Right kidney (tissue), 1 donor: ENCODE measurements around the gene TTC17.
"Not testable (repeated sequence)": the region's sequence is repeated elsewhere in the genome, so short reads cannot be mapped to it uniquely, and the experiment has no call there.

Experiments used
- DNase-seq: peaks from one replicate; pipeline ENCODE4 v3.0.0-alpha.2; 2016

Gene TTC17

DNA sequence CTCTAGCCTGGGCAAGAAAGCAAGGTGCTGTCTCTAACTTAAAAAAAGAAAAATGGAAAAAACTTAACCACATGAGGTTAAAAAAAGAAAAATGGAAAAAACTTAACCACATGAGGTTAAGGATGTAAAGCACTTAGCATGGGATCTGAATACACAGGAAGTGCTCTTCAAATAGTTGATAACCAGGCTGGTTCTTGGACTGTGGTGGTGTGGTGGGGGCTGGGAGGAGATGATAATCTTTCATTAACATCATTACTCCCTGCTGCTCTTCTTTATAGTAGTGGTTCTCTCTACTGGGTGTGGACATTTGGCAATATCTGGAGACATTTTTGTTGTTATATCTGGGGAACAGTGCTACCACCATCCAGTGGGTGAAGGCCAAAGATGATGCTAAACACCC, 88.4 kb downstream of the TTC17 start:
- no peak for DNase-seq

DNA sequence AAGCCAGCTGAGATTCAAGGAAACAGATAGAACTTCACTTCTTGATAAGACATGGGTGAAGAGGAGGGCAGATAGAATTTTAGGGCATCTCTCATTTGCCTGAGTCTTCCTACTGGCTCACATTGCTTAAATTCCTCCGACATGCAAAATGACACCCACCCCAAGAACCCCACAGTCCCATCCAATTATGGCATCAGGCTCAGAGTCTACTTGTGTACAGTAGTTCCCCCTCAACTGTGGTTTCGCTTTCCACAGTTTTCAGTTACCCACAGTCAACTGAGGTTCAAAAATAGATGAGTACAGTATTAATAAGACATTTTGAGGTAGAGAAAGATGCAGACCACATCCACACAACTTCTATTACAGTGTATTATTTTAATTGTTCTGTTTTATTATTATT, 99.8 kb downstream of the TTC17 start:
- DNase-seq, result no peak

DNA sequence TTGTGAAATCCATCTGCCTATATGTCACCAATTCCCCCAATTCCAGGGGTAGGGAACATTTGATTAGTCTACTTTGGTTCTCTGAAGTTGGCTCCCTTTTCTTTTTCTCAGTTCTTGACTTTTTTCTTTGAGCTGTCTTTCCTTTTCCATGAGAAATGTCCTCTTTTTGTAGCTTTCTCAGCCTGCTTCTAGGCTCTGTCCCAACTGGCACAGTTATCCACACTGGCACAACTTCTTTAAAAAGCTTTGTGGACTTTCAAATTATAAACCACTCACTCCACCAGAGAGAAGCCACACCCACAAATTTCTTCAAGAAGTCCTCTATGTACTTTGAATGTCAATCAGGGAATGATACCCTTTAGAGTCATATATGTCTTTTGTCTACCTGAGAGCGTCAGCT, 100.5 kb downstream of the TTC17 start:
- DNase-seq, result no peak

DNA sequence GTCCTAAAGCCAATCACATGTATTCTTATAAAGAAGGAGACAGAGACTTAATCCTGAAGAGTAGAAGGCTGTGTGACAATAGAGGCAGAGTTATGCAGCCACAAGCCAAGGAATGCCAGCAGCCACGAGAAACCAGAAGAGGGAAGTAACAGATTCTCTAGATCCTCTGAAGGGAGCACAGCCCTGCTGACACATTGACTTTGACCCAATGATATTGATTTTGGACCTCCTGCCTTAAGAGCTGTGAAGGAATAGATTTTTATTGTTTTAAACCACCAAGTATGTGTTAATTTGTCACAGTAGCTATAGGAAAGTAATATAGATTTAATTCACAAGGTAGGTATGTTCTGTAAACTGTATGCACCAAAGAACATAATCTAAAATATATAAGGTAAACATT, 103.6 kb downstream of the TTC17 start:
- no peak for DNase-seq

DNA sequence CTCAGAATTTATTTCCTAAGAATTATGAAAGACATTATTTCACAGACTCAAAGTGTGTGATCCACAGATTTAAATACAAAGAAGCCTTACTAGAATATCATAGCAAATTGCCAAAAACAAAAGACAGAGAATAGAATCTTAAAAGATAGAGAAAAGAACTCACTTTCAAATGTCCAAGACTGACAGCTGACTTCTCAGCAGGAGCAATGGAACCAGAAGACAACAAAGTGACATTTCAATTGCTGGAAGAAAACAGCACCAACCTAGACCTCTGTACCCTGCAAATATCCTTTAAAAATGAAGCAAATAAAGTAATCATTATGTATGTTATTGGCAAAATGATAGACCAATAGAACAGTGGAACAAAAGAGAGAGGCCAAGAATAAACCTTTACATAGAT, 109.2 kb downstream of the TTC17 start:
- DNase-seq, result no peak

DNA sequence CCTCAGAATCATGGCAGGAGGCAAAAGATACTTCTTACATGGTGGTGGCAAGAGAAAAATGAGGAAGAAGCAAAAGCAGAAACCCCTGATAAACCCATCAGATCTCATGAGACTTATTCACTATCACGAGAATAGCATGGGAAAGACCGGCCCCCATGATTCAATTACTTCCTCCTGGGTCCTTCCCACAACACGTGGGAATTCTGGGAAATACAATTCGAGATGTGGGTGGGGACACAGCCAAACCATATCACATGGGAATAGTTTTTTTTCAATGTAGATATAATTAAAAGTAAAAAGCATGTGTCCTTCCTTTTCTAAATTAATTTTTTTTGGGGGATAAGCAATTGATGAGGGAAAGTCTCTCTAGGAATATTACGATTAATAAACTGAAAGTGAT, 118.8 kb downstream of the TTC17 start:
- not testable (repeated sequence) for DNase-seq

DNA sequence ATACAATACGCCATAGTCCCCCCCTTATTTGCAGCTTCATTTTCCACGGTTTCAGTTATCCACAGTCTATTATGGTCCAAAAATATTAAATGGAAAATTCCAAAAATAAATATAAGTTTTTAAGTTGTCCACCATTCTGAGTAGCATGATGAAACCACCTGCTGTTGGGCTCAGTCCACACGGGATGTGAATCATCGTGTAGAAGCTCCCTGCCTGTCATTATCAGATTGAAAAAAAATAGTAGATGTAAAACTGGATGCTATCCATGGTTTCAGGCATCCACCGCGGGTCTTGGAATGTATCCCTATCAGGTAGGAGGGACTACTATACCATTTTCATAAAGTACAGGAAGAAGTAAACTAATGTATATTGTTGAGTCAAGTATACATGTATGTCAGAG, 127.4 kb downstream of the TTC17 start:
- DNase-seq, result no peak

DNA sequence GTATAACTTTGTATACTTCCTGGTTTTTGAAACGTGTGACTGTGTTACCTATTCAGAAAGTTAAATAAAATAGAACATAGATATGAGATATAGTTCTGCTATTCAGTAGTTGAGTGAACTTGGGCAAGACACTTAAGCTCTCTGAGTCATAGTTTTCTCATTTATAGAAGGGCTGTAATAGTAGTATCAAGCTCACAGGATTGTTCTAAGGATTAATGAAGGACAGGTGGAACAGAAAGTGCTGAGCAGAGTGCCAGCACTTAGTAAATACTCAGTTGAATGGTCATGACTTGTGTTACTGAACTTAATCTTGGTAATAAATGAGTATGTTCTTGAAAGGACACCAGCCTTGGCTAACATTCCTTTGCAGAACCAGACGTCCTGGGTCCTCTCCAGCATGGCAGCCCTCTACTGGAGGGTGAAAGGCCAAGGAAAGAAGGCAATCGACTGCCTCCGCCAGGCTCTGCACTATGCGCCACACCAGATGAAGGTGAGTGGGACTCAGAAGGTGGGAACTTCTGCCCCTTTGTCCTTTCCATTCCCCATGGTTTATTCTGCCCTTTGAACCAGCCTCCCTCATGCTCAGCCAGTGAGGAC, 131.2 kb downstream of the TTC17 start:
- DNase-seq, result no peak

DNA sequence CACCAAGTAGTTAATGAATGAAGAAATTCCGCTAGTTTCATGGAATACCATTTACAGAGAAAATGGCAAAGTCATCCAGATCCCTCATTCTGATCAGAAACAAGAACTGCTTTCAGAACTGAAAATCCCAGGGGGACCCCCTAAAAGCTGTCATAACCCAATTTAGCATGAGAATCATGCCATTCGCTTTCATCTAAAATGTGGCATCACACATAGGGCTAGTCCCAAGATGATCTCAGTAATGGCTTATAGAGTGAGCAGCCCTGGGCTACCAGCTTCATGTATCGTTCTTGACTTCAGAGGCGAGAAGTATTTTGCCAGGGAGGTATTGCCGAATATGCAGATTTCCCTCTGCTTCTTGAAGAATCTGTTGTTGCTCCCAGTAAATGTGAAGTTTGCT, 134.0 kb downstream of the TTC17 start:
- no peak for DNase-seq

DNA sequence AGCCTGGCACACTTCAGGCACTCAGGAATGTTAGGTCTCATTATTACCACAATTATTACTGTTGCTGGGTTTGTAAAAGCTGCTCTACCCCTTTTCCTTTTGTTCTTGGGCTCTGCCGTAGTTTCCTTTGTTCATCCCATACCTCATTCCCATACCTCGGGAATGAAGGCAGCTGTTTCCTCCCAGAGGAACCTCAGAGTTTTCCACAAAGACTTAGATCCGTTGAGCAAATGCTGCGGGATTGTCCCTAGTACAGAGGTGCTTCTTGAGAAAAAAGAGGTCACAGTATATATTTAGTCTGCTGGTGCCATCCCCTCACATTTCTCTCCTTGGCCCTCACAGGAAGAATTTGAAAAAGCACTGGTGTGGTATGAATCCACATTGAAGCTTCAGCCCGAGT, 134.7 kb downstream of the TTC17 start:
- DNase-seq, result no peak

DNA sequence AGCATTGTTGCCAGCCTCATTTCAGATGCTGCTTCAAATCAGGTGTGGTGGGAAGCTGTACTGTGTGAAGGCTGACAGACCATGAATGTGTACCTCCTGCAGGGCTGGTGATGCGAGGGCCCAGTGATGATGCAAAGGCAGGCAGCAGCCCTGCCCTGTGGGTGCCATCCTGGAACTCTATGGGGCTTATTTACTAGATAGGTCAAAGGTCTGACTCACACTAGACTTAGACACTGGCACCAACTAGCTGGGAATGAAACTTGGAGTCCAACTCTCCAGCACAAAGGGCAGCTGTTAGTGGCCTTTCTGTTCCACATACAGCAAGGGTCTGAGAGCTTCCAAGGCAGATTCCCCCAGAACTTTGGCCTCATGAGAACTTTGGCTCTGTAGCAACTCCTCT, 138.4 kb downstream of the TTC17 start:
- no peak for DNase-seq

DNA sequence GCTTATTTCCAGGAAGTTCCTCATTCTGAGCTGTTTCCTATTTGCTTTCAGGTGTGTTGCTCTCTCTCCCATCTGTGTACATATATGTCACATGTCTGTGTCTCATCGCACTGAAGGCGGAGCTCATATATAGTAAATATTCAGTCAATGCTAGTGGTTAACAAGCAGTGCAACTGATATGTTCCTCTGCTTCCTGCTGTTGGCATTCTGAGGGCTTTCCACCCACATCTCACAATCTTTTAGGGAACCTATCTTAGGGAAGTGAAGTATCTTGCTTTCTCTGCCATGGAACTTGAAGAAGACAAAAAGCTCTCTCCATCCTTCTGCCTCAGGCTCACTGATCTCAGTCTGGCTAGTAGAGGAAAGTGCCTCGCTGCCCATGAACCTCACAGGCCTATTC, 139.8 kb downstream of the TTC17 start:
- no peak for DNase-seq

DNA sequence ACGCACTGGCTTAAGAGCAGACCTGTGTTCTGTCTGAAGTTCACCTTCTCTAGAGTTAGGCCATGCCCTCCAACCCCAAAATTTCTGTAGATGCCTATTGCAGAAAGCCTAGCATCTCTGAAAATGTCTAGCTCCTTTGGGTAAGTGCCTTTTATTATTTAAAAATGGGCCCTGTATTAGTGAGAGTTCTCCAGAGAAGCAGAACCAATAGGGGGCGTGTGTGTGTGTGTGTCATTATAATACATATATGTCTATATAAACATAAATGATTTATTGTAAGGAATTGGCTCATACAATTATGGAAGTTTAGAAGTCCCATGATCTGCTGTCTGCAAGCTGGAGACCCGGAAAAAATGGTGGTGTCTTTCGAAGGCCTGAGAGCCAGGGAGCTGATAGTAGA, 144.7 kb downstream of the TTC17 start:
- DNase-seq, result no peak

DNA sequence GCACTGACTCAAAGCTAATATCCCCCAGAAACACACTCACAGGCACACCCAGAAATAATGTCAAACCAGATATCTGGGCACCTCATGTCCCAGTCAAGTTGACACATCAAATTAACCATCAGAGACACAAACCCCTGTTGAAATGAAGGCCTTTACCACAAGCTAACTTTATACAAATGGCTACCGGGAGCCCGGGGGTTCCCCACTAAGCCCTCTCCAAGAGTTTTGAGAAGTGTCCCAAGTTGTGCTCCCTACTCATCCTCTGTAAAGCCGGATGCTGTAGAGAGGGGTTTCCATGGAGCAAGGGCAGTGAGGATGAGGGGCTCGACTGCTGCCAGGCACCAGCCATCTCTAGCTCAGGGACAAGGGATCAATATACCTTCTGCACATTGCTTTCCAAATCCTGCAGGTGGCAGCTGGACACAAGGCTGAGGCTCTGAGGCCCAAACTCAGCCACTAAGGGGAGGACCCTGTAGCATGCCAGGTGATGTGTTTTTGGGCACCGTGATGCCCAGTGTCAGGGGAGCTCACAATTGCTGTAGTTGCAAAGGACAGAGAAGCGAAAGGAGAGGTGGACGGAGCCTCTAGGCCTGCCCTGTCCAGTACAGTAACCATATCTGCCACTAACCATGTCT, 145.7 kb downstream of the TTC17 start:
- DNase-seq, result no peak

DNA sequence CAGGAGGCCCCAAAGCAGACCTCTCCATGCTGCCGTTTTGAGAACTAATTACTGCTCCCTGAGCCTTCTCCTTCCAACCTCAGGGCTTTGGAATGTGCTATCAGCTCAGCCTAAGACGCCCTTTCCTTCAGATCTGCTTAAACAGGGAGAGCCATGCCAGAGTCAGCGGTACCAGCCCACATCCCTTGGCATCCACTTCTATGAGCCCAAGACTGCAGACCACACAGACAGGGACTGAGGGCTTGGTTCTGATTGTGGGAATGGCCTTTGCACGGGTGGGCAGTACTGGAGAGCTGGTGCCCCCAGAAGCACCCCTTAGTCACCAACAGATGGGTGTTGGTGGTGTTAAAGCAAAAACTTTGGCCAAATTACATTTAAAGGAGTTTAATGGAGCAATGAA, 146.5 kb downstream of the TTC17 start:
- DNase-seq, result no peak

DNA sequence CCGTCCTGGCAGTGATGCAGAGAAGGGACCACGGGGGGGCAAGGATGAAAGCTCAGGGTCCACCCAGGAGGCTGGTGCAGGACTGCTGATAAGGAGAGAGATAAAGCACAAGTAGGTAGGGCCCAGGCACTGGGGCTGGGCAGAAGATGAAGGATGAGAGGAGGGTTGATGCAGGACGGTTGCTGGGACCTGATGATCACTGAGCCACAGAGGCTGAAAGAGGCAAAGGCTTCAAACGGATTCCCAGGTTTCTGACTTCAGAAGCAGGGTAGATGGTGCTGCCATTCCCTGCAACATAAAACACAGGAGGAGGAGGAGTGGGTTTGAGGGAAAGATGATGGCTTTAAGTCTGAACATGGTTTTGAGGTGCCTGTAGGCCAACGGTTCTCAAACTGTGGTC, 148.5 kb downstream of the TTC17 start:
- DNase-seq, result no peak

DNA sequence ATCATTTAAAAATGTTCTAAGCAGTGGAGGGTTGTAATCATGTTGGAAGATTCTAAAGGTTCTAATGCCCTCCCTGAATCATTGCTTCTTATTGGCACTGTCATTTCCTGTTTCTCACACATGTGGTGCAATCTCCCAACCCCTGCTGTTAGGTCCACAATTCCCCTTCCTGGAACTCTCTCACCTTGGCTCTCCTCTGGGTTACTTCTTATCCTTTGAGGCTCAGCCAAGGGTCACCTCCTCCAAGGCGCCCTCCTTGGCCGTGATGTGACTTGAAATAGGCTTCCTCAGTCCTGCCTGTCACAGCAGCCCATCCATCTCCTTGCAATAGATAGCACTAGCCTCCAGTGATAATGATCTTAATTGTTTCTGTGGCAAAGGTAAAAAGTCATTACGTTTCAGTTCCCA, 149.8 kb downstream of the TTC17 start:
- no peak for DNase-seq

DNA sequence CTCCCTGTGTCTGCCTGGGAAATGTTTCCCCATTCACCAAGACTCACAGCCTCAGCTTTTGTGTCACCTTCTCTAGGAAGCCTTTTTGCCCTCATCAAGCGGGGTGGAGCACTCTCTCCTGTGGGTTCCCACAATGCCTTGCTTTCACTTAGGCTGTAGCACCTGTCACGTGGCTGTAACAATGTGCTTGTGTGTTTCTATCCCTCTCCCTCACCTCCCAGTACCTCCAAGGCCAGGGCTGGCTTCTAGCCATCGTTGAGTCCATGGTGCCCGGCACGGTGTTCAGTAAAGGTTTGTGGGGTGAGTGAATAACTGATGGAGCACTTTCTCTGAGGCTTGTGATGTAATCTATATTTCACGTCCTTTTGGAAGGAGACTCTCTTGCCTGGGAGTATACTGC, 153.2 kb downstream of the TTC17 start:
- no peak for DNase-seq

DNA sequence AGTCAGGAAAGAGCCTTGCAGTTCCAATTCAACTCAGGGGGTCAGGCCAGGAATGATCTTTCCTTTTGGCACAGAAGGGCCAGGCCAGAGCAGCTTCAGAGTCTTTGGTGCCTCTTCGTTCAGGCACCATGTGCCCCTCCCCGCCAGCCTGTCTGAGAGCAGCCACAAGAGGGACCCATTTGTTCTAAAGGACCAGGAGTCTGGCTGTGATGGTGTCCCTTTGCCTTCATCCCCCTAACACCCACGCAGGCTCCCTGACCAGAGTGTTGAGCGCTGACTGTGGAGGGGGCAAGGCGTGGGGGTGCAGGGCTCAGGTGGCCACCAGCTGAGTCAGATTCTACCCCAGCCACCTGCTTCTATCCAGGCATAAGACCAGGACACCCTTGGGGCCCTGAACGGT, 156.4 kb downstream of the TTC17 start:
- DNase-seq, result no peak

DNA sequence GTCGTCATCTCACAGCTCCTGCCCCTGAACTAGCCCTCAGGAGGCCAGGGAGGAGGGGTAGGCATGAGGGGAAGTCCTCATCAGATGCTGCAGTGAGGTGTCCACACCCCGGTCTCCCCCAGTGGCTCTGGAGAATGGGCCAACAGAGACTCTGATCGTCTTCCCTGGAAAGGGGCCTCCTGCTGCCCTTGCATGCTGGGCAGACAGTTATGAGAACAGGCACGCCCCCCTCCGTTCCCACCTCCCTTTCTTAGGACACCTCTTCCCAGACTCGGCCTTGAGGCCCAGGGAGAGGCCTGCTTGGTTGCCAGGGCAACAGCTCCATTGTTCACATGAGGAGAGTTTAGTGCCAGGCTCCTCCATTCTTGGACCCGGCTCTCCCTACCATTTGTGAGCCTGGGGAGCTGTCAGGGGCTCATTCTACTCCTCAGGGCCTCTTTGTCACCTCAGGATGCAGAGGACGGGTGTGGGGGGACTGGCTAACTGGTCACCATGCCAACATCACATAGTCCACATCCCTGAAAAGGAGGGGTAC, 157.7 kb downstream of the TTC17 start:
- no peak for DNase-seq

DNA sequence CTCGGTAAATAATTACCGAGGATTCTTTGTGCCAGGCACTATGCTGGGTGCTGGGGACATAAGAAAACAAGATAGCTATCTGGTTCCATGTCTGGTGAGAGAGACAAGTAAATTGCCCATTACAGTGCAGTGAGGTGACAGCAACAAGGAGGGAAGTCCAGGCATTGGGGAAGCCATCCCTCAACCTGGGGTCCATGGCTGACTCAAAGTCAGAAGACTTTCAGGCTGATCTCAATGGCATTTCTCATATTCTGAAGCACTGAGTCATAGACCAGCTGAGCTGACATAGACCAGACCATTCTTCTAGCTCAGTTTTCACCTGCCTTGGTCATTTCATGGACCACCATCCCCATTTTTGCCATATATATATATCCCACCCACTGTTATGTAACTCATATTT, 158.8 kb downstream of the TTC17 start:
- no peak for DNase-seq

DNA sequence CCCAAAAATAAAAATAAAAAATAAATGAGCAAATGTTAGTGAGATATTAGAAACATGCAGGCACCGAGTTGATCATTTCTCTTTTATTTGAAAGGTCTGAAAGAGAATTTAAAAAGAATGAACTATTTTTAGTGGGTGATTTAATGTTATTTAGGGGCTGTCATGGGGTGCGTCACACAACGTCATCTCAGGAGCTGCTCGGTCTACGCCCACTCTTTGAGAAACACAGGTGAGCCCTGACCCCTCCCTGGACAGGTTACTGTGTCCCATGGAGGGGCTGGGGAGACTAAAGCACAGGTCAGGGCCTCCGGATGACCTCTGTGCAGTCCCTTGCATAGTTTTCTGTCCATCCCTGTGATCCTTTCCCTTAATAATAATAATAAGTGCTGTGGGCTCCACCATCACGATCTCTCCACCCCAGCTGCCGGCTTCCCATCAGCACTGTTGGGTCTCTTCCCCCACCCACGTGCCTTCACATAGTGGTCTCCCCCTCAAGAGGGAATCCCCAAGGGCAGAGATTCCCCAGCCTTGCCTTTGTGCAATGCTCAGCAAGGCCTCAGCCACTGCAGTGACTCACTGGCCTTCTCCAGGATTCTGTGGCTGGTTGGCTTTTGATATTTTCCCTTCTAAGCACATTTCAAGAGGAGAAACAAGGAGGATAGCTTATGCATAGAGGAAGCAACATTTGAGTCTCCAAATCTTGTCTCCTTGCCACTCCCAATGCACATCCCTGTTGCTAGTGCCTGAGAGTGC, 159.9 kb downstream of the TTC17 start:
- DNase-seq, result no peak

DNA sequence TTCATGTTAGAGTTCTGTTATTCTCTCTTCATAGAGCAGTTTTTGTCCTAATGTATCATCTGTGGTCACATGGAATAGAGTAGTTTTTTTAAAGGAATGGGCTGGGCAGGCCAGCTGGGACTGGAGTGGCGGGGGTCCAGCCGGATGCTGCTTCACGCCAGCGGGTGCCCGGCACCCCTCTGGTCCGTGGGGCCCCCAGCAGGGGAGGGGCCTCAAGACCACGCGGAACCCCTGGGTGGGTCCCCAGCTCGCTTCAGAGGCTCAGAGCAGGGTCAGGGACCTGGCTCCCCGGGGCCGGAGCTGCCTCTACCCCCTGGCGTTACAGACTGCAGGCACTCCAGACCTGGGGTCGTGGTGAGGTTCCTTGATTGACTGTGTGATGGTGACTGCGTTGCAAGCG, 162.8 kb downstream of the TTC17 start:
- no peak for DNase-seq

DNA sequence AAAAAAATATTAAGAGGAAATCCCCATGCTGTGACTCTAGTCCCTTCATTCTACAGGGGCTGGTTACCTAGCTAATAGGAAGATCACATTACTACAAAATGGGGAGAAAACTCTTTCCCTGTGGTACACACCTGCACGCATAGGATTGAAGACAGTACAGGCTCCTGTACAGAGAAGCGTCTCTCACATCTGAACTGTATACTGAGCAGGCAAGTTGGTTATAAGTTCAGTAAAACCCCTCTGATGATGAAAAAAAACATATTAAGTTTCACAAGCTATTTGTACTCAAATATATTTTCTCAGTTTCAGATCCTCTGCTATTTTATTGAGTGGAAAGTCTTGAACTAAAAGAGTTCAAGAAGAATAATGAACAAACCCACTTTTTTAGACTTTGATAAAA, 164.9 kb downstream of the TTC17 start:
- no peak for DNase-seq
